Prostate gland (tissue), 2 donors: ENCODE results near the gene KRTAP10-1. TPM values are rescaled to one million over a fixed set of nuclear protein-coding genes. Genes with fewer than 3 reads are reported as not detected.

ENCODE experiments used
- DNase-seq: peaks from one replicate; pipeline ENCODE4 v3.0.0-alpha.2; 2019; ENCODE audit warnings: low spot score
- H3K27ac ChIP-seq, 2 donors: fragments of 200-600 bp; sonication (generic); 2 replicates each; pipeline ENCODE4 v1.5.1; 2017 to 2019
- H3K27me3 ChIP-seq: fragments of 200-600 bp; sonication (generic); replicated peaks from 2 replicates; pipeline ENCODE4 v1.5.1; 2019; ENCODE audit not compliant: insufficient read depth
- H3K36me3 ChIP-seq, 2 donors: fragments of 200-600 bp; sonication (generic); 1 replicate in 1 of 2; 2 replicates in 1 of 2; pipeline versions ENCODE4 v1.5.1 to v1.8.1; 2017 to 2019
- H3K4me1 ChIP-seq: fragments of 200-600 bp; sonication (generic); replicated peaks from 2 replicates; pipeline ENCODE4 v1.5.1; 2019
- H3K4me3 ChIP-seq, 2 donors: fragments of 200-600 bp; sonication (generic); 2 replicates each; pipeline ENCODE4 v1.5.1; 2017 to 2019
- H3K9me3 ChIP-seq: fragments of 200-600 bp; sonication (generic); 2 replicates; pipeline ENCODE4 v1.5.1; 2017
- POLR2A ChIP-seq: fragments of 450-650 bp; IDR thresholded peaks from one replicate; pipeline ENCODE4 v1.6.1; 2016; ENCODE audit warnings: antibody characterized with exemption, mild to moderate bottlenecking
- POLR2AphosphoS5 ChIP-seq: sonication (generic); formaldehyde crosslinking; IDR thresholded peaks from one replicate; pipeline ENCODE4 v1.6.1; 2017; ENCODE audit warnings: antibody characterized with exemption
- WGBS: methylation state at CpG from one replicate; pipeline ENCODE4 v1.1.5; 2018; 5-methylcytosine and 5-hydroxymethylcytosine counted together
- intact Hi-C: fragments of 100-400 bp; cut with DNase I; formaldehyde crosslinking; loops from one replicate; pipeline ENCODE4 v1.14.2; 2022
- total RNA-seq, 2 donors: library from RNA; depleted of rRNA; stranded (reverse); fragments of >200 nt; gene quantifications; one replicate each; pipeline ENCODE4 v1.1.0, GENCODE V29; 2016
- TF ChIP-seq, protein P1 (sequence below), 4 experiments: fragments of 200-600 bp in 2 of 4; fragments of 450-650 bp in 2 of 4; sonication (generic) in 2 of 4; IDR thresholded peaks; 1 replicate in 3 of 4; 2 replicates in 1 of 4; pipeline ENCODE4 v1.5.1; 2016 to 2019; ENCODE audit warnings: antibody characterized with exemption in 4 of 4, mild to moderate bottlenecking in 2 of 4, moderate library complexity in 2 of 4

Gene KRTAP10-1
- total RNA-seq, 2 donors from 2014 or later = not detected

- Histone ChIP-seq H3K36me3 (no peaks in the 10 kb centered on the region), H3K9me3 (no peaks in the 10 kb centered on the region), H3K27me3 (peaks cover 4% of the 10 kb centered on the region), H3K4me3 (no peak overlapping the region), H3K27ac (no peak overlapping the region), H3K4me1 (no peaks in the 10 kb centered on the region)
- no peak for DNase-seq
- intact Hi-C loops = loop anchor here (10.0 kb wide), 1 partner anchor 426 kb away; no protein-coding TSS in a partner anchor
- TF ChIP-seq, protein P1, sequence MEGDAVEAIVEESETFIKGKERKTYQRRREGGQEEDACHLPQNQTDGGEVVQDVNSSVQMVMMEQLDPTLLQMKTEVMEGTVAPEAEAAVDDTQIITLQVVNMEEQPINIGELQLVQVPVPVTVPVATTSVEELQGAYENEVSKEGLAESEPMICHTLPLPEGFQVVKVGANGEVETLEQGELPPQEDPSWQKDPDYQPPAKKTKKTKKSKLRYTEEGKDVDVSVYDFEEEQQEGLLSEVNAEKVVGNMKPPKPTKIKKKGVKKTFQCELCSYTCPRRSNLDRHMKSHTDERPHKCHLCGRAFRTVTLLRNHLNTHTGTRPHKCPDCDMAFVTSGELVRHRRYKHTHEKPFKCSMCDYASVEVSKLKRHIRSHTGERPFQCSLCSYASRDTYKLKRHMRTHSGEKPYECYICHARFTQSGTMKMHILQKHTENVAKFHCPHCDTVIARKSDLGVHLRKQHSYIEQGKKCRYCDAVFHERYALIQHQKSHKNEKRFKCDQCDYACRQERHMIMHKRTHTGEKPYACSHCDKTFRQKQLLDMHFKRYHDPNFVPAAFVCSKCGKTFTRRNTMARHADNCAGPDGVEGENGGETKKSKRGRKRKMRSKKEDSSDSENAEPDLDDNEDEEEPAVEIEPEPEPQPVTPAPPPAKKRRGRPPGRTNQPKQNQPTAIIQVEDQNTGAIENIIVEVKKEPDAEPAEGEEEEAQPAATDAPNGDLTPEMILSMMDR (IDR thresholded peaks at IDR 0.05) = no peak
- 84% methylated on average over 9 of the region's 9 CpGs for WGBS
Measured at GRCh38 chr21:44508426-44508710, 31.6 kb downstream of the KRTAP10-1 start.

GRCh38 chr21:44507673-44508425, 32.1 kb downstream of the KRTAP10-1 start:
- DNase-seq = no peak
- intact Hi-C loops = loop anchor here (10.0 kb wide), 1 partner anchor 427 kb away; no protein-coding TSS in a partner anchor
- no peak overlapping the region for H3K4me3 ChIP-seq
- WGBS = 82% methylated on average over 26 of the region's 26 CpGs
- H3K27me3 ChIP-seq = peaks cover 4% of the 10 kb centered on the region
- H3K9me3 ChIP-seq = no peaks in the 10 kb centered on the region
- H3K4me1 ChIP-seq = no peaks in the 10 kb centered on the region
- no peak overlapping the region for H3K27ac ChIP-seq
- no peak for TF ChIP-seq POLR2AphosphoS5
- TF ChIP-seq POLR2A = no peak
- TF ChIP-seq, protein P1 (IDR thresholded peaks at IDR 0.05) = no peak
- no peaks in the 10 kb centered on the region for H3K36me3 ChIP-seq

GRCh38 chr21:44506279-44507255, 33.4 kb downstream of the KRTAP10-1 start:
- intact Hi-C loops = loop anchor here (10.0 kb wide), 1 partner anchor 428 kb away; no protein-coding TSS in a partner anchor
- DNase-seq = no peak
- Histone ChIP-seq H3K4me3 (no peak overlapping the region), H3K36me3 (no peaks in the 10 kb centered on the region), H3K27me3 (peaks cover 4% of the 10 kb centered on the region), H3K27ac (no peak overlapping the region), H3K4me1 (no peaks in the 10 kb centered on the region), H3K9me3 (no peaks in the 10 kb centered on the region)
- whole genome bisulfite sequencing = 84% methylated on average over 43 of the region's 44 CpGs
- TF ChIP-seq, protein P1 (IDR thresholded peaks at IDR 0.05) = no peak

GRCh38 chr21:44505673-44506278, 34.2 kb downstream of the KRTAP10-1 start:
- DNase-seq = no peak

More at GRCh38 chr21:44505673-44506278, 34.2 kb downstream of the KRTAP10-1 start:
- WGBS = 78% methylated on average over 16 of the region's 16 CpGs
- TF ChIP-seq, protein P1 (IDR thresholded peaks at IDR 0.05) = no peak
- no peak for TF ChIP-seq POLR2AphosphoS5
- TF ChIP-seq POLR2A = no peak
- no peaks in the 10 kb centered on the region for H3K4me1 ChIP-seq
- H3K27me3 ChIP-seq = peaks cover 4% of the 10 kb centered on the region
- H3K36me3 ChIP-seq = no peaks in the 10 kb centered on the region
- H3K27ac ChIP-seq = no peak overlapping the region
- intact Hi-C loops = loop anchor here (10.0 kb wide), 1 partner anchor 429 kb away; no protein-coding TSS in a partner anchor
- no peaks in the 10 kb centered on the region for H3K9me3 ChIP-seq
- no peak overlapping the region for H3K4me3 ChIP-seq
